ENCODE results near the gene DEPDC1.

The DEPDC1 gene

GRCh38 chr1:68438310-68438709, 58.6 kb downstream of the DEPDC1 start:
- no peak for DNase-seq (ENCODE audit: low spot score)
- CTCF ChIA-PET = no interaction called here
- no peak for TF ChIP-seq CTCF (conservative IDR thresholded peaks at IDR 0.05; ENCODE audit: low read depth)
- POLR2A ChIA-PET (ENCODE audit: low non-redundant PET) = no interaction called here
- H3K27ac ChIP-seq = no peak overlapping the region

- no peak for DNase-seq (ENCODE audit: low spot score)
- no peak for TF ChIP-seq CTCF (conservative IDR thresholded peaks at IDR 0.05; ENCODE audit: low read depth)
- ChIA-PET CTCF (no interaction called here), POLR2A (ENCODE audit: low non-redundant PET) (no interaction called here)
- no peak overlapping the region for H3K27ac ChIP-seq
Measured at GRCh38 chr1:68433395-68433794, 63.5 kb downstream of the DEPDC1 start.

- CTCF ChIA-PET = no interaction called here
- no peak for TF ChIP-seq CTCF (conservative IDR thresholded peaks at IDR 0.05; ENCODE audit: low read depth)
Measured at GRCh38 chr1:68431076-68431475, 65.8 kb downstream of the DEPDC1 start.

GRCh38 chr1:68429233-68429808, 67.6 kb downstream of the DEPDC1 start:
- ChIA-PET POLR2A (ENCODE audit: low non-redundant PET) (no interaction called here), CTCF (no interaction called here)
- no peak for TF ChIP-seq CTCF (conservative IDR thresholded peaks at IDR 0.05; ENCODE audit: low read depth)
- no peak overlapping the region for H3K27ac ChIP-seq
- DNase-seq (ENCODE audit: low spot score) = no peak

More at GRCh38 chr1:68431076-68431475, 65.8 kb downstream of the DEPDC1 start:
- DNase-seq (ENCODE audit: low spot score) = no peak
- H3K27ac ChIP-seq = no peak overlapping the region
- POLR2A ChIA-PET (ENCODE audit: low non-redundant PET) = no interaction called here

- H3K27ac ChIP-seq = no peak overlapping the region
- no peak for TF ChIP-seq CTCF (conservative IDR thresholded peaks at IDR 0.05; ENCODE audit: low read depth)
- POLR2A ChIA-PET (ENCODE audit: low non-redundant PET) = no interaction called here
- CTCF ChIA-PET = no interaction called here
- no peak for DNase-seq (ENCODE audit: low spot score)
Measured at GRCh38 chr1:68426594-68426993, 70.3 kb downstream of the DEPDC1 start.

Data from RWPE1 (cell line).